ENCODE measurements around the gene PCNX1.
"Not testable (repeated sequence)": the region's sequence is repeated elsewhere in the genome, so short reads cannot be mapped to it uniquely, and the experiment has no call there.

PCNX1 gene

DNA sequence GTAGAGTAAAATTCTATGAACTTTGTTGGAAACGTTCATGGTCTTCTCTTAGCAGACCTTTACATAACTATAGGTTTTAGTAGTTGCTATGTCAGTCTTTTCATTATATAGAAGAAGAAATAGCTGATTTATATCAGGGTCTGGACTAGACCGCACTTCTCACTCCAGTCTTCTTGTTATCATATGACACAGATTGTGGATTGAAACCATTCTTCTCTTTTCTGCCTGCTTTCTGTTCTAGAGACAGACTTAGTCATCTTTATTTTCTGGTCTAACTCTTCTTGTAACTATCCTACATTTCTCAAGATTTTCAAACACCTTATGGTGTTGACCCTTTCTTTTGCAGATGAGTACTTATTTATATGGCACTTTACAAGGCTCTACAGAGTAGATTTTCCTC, 55.7 kb downstream of the PCNX1 start:
- DNase-seq (ENCODE audit: low read depth in 2 of 2) = no peak

DNA sequence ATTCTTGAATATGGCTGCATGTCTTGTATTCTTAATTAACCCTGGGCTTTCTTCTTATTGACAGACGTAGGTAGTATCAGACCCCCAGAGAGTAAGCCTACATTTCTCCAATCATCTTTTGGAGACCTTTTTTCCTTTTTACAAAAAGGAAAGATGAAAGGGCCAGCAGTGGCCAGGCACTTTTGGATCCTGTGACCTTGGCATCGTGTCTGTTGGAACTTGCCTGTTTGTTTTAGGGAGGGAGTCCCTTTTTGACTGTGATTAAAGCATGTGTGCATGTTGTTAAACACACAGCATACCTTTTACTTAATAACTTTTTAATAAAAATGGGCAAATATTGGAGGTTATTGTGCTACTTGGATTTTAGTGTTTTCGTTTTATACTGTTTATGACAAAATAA, 57.2 kb downstream of the PCNX1 start:
- DNase-seq (ENCODE audit: low read depth in 2 of 2) = no peak

DNA sequence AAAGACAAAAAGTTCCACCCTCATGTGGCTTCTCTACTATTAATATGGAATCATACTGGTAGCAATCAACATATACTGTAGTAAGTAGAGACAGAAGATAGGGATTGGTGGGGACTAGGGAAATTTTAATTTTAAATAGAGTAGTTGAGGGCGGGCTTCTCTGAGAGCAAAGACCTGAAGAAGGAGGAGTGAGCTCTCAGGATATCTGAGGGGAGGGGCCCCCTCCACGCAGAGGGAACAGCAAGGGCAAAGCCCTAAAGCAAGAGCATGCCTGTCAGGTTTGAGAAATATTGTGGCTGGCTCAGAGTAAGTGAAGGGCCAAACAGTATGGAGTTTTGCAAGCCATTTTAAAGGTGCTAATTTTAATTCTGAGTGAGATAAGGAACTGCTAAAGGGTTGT, 64.3 kb downstream of the PCNX1 start:
- DNase-seq (ENCODE audit: low read depth in 2 of 2) = no peak

DNA sequence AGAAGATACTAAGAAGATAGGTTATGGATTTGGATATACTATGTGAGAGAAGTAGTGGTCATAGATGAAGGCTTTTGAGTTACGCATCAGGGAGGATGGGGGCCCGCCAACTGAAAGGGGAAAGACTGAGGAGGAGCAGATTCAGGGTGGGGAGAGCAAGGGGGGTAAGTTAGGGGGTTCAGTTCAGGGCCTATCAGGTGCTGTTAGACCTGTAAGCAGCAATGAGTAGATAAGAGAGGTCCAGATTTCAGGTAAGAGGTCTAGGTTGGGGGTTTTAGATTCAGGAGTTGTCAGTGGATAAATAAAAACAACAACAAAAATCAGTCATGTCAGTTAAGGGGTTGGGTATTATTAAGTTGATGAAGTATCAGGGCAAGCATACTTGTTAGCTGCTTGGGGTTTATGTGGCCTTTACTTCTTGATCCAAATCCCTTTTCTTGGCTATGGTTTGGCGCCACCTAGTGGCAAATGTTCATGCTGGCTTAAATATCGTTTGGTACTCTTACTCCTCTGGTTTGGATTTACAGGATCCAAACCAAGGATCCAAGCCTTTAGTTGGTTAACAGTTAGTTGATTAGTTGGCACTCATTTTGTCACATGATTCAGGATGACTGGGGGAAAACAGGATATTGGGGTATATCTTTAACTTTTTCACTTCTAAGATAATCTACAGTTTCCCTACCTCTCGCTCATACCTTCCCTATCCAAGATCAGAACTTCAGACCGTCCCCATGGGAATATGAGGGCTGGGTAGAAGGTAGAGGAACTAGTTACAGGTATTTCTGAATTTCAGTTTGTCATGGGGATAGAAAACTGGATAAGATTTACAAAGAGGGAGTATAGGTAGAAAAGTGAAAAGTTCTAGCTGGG, 65.1 kb downstream of the PCNX1 start:
- DNase-seq (ENCODE audit: low read depth in 2 of 2) = peak; percentile 49 to 54

DNA sequence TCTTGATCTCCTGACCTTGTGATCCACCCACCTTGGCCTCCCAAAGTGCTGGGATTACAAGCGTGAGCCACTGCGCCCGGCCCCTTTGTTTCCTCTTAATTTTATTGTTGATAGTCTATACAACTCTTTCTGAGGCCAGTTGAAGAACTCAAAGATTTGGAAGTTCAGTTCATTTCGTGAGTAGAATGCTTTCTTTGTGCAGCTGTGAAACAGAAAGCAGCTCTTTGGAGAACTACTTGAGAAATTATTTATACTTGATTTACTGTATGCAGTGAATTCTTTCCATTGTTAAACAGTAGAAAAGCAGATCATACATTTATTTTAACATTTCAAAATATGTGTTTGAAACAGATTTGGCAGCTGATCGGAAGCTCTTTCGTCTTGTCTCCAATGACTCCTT, 69.3 kb downstream of the PCNX1 start:
- no peak for DNase-seq (ENCODE audit: low read depth in 2 of 2)

DNA sequence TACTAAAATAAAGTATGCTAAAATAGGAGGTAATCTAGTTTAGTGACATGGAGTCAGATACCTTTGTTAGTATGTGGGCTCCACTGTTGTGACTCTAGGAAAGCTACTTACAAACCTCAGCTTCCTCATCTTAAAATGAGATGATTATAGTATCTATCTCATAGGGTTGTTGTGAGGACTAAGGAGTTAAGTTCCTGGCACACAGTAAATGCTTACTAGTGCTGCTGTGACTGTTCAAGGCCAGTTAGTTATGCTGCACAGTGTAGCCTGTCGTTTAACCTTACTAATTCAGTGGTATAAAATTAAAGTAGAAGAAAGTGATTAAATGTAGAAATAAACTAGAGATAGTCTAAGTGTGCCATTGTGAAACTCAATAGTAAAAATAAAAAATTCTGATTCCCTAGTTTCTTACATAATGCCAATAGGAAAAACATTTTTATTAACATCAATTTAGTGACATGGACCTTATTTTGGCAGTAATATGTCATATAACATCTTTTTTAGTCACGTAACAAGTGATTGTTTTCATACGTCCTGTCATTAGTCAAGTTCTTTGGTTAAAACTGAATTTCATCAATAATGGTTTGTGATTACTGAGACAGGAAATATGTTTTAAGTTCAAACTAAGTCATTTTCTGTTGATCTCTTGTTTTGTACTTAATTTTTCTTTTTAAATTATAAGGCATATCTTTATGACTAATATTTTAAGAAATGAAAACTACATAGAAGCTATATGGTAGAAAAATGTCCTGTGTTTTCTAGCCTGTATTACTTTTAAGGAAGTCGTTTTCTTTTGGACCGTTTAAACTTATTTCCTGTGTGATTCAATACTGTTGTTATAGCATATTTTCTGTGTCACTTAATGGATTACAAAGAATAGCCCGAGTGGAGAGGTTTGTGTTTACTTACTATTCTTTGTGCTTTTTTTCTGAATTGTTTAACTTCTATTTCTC, 74.0 kb downstream of the PCNX1 start:
- no peak for DNase-seq (ENCODE audit: low read depth in 2 of 2)

DNA sequence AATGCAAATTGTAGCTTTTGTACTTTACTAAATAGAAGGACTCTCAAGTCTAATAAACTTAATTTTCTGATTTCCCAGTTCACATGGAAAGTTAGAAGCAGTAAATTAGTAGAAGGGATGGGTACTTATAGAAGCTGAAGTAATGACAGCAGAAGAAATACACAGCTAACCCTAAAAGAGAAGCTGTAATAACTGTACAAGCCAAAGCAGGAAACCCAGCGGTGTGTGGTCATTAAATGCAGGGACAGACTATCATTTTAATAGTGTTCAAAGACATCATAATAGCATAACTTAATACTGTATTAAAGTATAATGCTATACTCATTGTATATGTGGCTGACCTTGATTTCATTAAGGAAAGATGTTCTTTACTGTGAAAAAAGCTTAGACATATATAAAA, 74.9 kb downstream of the PCNX1 start:
- DNase-seq (ENCODE audit: low read depth in 2 of 2) = no peak

DNA sequence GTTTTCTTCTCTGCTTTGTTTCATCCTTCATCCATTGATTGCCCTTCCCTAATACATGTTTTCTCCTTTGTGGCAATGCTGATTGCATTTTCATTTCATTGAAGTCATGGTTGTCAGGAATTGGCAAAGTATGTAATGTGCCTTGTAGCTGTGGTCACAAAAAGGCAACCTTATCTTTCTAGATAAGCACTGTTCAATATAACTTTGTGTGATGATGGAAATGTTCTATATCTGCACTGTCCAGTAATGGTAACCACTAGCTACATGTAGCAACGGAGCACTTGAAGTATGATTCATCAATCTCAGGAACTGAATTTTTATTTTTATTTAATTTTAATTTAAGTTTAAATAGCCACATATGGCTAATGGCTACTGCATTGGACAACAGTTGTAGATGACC, 79.8 kb downstream of the PCNX1 start:
- DNase-seq (ENCODE audit: low read depth in 2 of 2) = no peak

DNA sequence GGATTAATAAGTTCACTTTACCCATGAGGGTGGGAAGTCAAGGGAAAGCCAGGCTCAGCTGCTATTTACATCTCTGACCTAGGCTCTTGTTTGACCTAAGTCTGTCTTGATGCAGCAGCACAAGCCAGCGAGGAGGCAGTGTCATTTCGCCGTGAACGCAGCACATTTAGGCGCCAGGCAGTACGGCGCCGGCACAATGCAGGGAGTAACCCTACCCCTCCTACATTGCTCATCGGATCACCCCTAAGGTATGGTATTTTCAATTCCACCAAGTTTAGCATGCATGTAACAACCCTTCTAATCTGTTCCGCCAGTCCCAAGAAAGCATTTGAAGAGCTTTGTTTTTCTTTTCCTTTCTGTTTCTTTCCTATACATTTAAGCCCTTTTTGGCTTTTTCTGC, 81.2 kb downstream of the PCNX1 start:
- no peak for DNase-seq (ENCODE audit: low read depth in 2 of 2)

DNA sequence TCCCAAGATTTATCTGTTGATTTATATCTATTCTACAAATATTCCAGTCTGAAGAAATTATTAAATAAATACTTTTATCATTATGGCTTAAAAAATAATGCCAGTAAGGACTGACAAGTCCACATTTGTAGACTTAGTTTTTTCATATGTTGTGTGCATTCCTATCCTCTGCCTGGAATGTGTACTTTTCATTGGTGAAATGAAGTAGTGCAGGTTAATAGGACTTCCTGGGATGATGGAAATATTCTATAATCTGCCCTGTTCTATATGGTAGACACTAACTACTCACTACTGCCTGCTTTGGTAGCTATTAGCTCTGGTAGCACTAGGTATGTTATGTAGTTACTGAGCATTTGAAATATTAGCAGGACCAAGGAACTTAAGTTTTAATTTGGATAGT, 86.7 kb downstream of the PCNX1 start:
- DNase-seq (ENCODE audit: low read depth in 2 of 2) = no peak

DNA sequence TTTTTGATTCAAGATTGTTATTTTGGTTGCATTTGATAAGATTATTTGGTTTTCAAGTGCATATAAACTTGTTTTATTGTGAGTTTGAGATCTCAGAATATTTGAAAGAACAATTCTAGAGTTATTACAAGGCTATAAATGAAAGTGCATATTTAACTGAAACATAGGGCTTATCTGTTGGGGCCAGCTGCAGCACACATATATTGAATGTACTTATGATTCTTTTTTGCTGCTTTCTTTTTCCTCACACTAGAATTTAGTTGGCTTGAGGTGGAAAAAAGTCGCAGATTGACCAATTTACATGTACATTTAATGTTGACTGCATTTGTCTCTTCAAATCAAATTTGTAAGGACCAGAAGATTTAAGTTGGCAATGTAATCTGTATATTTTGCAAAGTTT, 88.0 kb downstream of the PCNX1 start:
- DNase-seq (ENCODE audit: low read depth in 2 of 2) = no peak

DNA sequence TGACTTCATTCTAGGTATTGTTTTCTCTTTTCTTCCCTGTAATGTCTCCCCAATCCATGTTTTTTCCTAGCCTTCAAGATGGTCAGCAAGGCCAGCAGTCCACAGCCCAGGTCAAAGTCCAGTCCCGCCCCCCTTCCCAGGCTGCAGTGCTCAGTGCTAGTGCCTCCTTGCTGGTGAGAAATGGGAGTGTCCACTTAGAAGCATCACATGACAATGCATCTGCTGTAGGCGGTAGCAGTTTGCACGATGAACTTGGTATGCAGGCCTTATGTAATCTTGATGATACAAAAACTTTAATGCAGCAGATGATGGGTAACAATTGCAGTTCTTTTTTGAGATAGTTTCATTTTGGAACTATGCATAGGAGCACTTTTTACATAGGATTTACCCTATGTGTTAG, 88.4 kb downstream of the PCNX1 start:
- DNase-seq (ENCODE audit: low read depth in 2 of 2) = no peak

DNA sequence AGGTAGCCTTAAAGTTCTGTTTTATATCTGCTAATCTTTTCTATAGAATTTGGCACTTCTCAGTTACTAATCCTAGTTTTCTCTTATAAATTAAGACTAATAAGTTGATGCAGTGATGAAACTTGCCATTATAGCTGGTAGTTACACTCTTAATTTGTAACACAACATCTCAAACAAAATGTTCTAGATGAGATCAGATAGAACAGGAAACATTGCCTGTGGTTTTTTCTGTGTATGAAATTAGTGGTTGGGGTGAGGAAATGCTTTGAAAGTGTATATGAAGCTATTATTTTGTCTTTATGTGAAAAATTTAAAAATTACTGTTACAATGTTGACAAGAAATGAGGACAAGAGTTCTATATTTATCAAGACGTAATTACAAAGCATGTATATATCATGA, 91.9 kb downstream of the PCNX1 start:
- no peak for DNase-seq (ENCODE audit: low read depth in 2 of 2)

DNA sequence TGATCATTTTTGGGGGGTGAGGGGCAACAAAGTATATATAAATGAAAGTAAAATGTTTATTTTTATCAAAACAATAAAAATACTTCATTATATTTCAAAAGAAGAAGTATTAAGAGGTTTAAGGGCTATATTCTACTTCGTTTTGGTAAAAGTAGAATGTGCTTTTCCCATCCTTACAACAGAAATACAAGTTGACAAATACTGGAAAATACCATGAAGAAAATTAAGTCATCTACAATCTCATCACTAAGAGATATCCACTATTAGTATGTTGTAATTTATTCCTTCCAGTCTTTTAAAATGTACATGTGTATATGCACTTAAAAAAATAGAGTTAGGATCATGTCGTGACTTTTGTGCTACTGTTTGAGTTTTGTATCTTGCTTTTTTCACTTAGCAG, 92.8 kb downstream of the PCNX1 start:
- no peak for DNase-seq (ENCODE audit: low read depth in 2 of 2)

DNA sequence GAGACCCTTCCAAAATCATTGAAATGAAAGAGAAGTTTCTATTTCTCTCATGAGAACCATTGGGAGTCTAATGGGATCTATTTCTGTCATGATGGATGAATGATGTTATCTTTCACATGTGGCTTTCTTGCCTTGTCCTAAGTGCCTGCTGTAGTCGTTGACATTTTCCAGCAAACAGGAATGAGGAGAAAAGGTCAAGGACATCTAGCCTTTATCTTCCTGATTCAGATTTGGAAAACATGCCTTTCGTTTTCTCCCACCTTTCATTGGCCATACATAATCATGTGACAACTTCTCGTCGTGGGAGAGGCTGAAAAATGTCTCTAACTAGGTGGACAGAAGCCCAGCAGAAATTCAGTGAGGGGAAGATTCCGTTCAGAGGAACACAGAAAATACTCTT, 94.5 kb downstream of the PCNX1 start:
- no peak for DNase-seq (ENCODE audit: low read depth in 2 of 2)

DNA sequence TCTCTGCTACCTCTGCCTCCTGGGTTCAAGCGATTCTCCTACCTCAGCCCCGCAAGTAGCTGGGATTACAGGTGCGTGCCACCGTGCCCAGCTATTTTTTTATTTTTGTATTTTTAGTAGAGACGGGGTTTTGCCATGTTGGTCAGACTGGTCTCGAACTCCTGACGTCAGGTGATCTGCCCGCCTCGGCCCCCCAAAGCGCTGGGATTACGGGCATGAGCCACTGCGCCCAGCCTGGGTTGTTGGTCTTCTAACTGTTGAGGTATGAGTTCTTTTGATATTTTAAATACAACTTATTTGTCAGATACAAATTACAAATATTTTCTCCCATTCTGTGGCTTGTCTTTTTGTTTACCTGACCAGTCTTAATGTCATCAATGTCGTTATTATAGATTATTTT, 95.9 kb downstream of the PCNX1 start:
- DNase-seq (ENCODE audit: low read depth in 2 of 2) = no peak

DNA sequence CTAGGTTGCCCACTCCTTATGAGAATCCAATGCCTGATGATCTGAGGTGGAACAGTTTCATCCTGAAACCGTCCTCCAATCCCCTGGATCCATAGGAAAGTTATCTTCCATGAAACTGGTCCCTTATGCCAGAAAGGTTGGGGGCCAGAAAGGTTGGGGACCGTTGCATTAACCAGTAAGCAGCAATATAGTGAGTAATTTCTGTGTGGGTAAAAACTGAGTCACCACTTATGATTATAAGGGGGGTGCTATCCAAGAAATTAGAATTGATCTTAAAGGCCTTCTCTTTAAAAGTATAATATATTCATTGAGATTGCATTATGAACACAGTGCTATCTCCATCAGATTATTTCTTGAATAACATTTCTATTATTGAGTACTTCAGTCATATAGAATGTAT, 97.2 kb downstream of the PCNX1 start:
- no peak for DNase-seq (ENCODE audit: low read depth in 2 of 2)

DNA sequence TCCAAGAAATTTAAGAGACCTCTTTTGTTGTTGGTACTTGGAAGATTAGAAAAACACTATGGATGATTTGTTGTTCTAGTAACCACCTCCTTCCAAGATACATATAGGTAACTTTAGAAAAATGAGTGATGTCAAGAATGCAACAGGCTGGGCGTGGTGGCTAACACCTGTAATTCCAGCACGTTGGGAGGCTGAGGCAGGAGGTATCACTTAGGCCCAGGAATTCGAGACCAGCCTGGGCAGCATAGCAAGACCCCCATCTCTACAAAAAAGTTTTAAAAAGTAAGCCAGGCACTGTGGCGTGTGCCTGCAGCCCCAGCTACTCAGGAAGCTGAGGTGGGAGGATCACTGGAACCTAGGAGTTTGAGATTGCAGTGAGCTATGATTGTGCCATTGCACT, 97.8 kb downstream of the PCNX1 start:
- no peak for DNase-seq (ENCODE audit: low read depth in 2 of 2)

DNA sequence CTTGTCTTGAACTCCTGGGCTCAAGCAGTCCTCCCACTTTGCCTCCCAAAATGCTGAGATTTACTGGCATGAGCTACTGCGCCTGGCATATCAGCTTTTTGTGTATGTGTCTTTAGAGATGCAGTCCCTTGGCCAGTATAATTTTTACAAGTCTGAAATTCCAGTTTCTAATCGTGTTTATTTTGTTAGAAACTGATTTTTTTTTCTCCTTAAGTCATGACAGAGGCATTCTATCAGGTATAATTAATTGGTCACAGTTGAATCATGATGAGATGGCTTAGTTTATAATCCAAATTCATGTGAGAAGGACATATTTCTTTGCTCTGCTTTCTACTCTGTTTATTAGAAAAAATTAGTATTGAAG, 98.9 kb downstream of the PCNX1 start:
- no peak for DNase-seq (ENCODE audit: low read depth in 2 of 2)

DNA sequence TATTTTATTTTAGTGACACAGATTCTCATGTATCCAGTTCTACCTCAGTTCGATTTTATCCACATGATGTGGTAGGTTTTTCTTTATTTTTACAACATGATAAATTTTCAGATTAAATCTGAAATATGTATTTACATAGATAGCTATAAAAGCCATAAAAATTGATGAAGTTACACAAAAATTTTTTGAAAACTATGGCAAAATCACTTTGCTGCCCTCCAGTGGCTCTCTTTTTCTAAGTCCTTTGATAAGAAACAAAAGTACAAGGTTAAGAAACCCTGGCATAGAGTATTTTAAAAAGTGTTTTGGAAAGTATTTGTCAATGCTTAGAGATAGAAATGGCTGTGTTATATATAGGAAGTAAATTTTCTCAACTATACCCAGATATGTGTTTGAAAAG, 104.2 kb downstream of the PCNX1 start:
- no peak for DNase-seq (ENCODE audit: low read depth in 2 of 2)

DNA sequence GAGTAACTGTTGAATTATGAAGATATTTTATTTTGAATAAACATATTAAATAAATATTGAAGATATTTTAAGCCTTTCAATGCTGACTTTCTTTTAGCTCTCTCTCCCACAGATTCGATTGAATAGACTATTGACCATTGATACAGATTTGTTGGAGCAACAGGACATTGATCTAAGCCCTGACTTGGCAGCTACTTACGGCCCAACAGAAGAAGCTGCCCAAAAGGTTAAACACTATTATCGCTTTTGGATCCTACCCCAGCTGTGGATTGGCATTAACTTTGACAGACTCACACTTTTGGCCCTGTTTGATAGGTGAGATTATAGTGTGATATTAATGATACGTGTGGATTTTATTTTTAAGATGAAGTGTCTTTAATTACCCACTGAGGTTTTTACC, 105.6 kb downstream of the PCNX1 start:
- DNase-seq (ENCODE audit: low read depth in 2 of 2) = no peak

DNA sequence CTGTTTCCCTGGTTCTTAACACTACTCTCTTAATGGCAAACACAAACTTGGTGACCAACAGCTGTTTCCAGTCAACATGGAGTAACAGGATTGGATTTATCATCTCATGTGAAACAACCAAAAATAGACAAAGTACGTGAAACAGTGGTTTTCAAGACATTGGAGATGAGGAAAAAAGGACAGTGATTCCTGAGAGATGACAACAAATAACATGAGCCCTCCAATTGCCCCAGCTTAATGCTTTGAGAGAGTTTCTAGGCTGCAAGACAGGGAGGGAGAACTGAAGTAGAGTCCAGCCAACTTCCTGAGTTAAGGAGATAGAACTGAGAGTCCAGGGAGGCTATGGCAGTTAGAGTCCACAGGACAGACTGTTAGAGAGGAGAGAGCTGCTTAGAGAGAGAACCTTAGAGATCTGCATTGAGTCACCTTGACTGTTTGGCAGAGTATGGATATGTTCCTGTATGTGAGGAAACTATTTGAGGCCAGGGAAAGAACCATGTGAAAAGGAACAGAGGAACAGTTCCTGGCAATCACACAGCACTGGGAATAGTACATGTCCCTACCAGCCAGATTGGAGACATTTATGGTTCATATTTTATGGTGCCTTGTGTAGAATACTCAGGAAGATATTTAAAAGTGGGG, 106.4 kb downstream of the PCNX1 start:
- no peak for DNase-seq (ENCODE audit: low read depth in 2 of 2)

DNA sequence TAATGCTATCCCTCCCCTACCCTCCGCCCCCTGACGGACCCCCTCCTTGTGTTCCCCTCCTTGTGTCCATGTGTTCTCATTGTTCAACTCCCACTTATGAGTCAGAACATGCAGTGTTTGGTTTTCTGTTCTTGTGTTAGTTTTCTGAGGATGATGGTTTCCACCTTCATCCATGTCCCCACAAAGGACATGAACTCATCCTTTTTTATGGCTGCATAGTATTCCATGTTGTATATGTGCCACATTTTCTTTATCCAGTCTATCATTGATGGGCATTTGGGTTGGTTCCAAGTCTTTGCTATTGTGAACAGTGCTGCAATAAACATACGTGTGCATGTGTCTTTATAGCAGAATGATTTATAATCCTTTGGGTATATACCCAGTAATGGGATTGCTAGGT, 112.7 kb downstream of the PCNX1 start:
- not testable (repeated sequence) for DNase-seq (ENCODE audit: low read depth in 2 of 2)
